NT2/D1 (cell line): ENCODE measurements around the gene TFIP11.

Experiments
- YY1 ChIP-seq: IDR thresholded peaks from 2 replicates; pipeline ENCODE4 v1.6.1; 2011; ENCODE audit not compliant: insufficient read length, insufficient read depth
- ZNF274 ChIP-seq: IDR thresholded peaks from 2 replicates; pipeline ENCODE4 v1.6.1; 2011; ENCODE audit warnings: mild to moderate bottlenecking, low read depth, low read length

GRCh38 chr22:26554956-26555355 is 42.7 kb upstream of the TFIP11 start:
- TF ChIP-seq YY1 (no peak), ZNF274 (no peak)
